Fibroblast of pulmonary artery (primary cell): ENCODE results near the gene KCNQ1.

ENCODE experiments used
- DNase-seq: peaks from one replicate; pipeline ENCODE4 v3.0.0-alpha.2; 2010; ENCODE audit warnings: low read depth
- H3K4me3 ChIP-seq: replicated peaks from 2 replicates; pipeline ENCODE4 v1.5.1; 2011; ENCODE audit warnings: low read depth, mild to moderate bottlenecking, control low read depth, low read length, moderate library complexity
- TF ChIP-seq, protein P1 (sequence below): IDR thresholded peaks from 2 replicates; pipeline ENCODE4 v1.5.1; 2011; ENCODE audit warnings: mild to moderate bottlenecking, control low read depth, low read length, inconsistent platforms; ENCODE audit errors: missing control alignments

Gene KCNQ1

GRCh38 chr11:2792381-2793250 is 347.8 kb downstream of the KCNQ1 start:
- TF ChIP-seq, protein P1, sequence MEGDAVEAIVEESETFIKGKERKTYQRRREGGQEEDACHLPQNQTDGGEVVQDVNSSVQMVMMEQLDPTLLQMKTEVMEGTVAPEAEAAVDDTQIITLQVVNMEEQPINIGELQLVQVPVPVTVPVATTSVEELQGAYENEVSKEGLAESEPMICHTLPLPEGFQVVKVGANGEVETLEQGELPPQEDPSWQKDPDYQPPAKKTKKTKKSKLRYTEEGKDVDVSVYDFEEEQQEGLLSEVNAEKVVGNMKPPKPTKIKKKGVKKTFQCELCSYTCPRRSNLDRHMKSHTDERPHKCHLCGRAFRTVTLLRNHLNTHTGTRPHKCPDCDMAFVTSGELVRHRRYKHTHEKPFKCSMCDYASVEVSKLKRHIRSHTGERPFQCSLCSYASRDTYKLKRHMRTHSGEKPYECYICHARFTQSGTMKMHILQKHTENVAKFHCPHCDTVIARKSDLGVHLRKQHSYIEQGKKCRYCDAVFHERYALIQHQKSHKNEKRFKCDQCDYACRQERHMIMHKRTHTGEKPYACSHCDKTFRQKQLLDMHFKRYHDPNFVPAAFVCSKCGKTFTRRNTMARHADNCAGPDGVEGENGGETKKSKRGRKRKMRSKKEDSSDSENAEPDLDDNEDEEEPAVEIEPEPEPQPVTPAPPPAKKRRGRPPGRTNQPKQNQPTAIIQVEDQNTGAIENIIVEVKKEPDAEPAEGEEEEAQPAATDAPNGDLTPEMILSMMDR: no peak
- no peak for DNase-seq
- no peak overlapping the region for H3K4me3 ChIP-seq

DNA sequence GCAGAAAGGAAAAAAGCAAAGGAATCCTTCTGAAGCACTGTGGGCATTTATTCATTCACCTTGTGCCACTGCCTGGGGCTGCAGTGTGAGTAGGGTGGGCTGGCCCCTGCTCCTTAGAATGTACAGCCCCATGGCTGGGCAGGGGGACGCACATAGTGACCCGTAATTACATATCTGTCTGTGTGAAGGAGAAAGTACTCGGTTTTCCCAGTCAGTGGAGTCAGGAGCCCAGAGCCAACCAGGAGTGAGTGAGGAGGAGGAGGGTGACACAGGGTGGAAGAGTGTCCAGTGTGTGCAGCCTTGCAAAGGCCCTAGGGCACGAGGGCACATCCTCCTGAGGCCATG is 348.9 kb downstream of the KCNQ1 start:
- DNase-seq: no peak
- TF ChIP-seq, protein P1: no peak
- no peak overlapping the region for H3K4me3 ChIP-seq

DNA sequence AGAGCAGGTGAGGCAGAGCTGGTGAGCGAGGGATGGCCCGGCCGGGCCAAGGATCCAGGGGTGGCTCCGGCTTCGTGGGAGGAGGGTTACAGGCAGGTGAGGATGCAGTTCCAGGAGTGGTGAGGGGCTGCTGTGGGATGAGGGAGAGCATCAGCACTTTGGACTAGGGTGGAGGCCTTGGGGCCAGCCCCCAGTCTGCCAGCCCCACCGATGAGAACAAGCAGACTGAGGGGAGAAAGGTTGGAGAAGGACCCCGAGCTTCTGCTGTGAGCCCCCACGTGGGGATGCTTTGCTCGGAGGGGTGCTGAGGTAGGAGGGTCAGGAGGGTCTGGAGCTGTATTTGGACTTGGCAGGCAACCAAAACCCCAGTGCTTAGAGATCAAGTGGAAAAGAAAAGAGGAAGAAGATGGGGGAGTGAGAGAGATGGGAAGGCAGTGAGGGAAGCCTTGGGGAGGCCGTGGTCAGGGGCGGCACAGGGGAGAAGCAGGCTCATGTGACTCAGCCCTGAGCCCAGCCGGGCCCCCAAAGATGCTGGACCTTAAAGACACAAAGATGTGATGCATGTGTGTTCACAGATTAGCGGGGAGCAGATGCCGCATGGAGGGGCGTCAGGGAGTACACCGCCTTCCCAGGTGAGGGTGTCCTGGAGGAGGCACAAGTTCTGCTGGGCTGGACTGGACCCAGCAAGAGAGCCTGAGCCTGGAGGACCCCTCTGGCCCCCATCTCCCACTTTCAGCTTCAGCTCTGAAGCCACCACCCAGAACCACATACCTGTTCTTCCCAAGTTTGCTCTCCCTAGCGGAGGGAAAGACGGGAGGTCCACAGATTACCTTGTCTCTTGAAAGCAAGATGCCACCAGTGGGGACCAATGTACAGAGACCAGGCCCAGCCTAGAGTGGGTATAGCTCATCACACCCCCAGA is 349.5 kb downstream of the KCNQ1 start:
- no peak for DNase-seq
- TF ChIP-seq, protein P1: no peak

DNA sequence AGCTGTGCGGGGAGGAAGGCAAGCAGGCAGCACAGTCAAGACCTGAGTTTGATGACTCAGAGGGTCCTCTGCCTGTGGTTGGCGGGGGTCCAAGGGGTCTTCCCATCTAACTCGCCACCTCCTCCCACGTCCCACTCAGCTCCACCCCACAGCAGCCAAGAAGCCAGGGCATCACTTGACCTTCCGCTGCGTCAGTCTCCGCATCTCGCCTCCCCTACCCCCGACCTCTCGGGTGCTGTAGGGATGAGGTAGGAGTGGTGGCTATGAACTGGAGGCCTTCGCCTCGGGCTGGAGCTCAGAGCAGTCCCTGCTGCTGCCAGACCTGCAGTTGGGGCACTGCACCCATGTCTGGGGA is 350.1 kb downstream of the KCNQ1 start:
- no peak overlapping the region for H3K4me3 ChIP-seq
- TF ChIP-seq, protein P1: no peak
- DNase-seq: no peak

More for the DNA sequence above, 349.5 kb downstream of the KCNQ1 start:
- no peak overlapping the region for H3K4me3 ChIP-seq

DNA sequence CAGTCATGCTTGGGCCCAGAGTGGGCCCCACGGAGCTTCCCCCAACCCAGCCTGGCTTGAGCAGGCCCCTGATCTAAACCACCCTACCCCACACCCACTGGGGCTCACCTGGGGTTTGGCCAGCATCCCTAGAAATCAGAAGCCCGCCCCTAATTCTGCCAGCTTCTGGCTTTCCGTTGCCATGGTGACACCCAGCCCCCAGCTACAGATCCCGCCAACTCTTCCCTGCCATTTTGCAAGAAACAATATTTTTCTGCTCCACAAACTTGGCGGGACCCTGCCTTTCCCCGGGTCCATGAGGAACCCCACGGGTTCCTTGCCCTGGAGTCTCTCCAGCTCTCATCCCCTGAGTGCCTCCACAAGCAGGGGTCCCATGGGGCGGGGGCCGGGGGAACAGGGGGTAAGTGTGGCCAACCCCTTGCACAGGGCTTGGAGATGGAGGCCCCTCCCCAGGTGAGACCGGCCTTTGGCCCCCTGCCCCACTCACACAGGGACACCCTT is 350.7 kb downstream of the KCNQ1 start:
- no peak overlapping the region for H3K4me3 ChIP-seq
- TF ChIP-seq, protein P1: no peak
- no peak for DNase-seq

DNA sequence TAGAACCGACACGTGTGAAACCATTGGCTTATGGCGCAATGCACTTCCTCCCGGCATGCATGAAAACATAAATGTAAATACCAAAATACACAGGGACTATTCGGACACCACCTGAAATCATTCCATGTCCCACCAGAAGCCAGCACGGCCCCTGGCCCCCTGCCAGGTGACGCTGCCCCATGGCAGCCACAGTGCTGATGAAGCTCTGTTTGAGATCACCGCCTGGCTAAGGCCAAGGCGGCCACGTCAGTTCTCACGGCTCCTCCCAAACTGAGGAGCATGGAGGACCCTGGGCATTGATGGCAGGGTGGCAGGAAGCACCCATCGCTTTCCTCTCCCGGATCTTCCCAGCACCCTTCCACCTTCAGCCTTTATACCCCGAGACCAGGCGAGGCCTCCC is 351.3 kb downstream of the KCNQ1 start:
- TF ChIP-seq, protein P1: no peak
- DNase-seq: no peak
- no peak overlapping the region for H3K4me3 ChIP-seq
